SU-DHL-6 (cell line): ENCODE measurements around the gene GALNT10.

ENCODE experiments used
- H2AFZ ChIP-seq: fragments of 200-600 bp; sonication (generic); 2 replicates; pipeline ENCODE4 v1.6.1; 2014; ENCODE audit warnings: low read depth, mild to moderate bottlenecking, moderate library complexity, mixed read lengths, antibody characterized with exemption, low read length; ENCODE audit not compliant: severe bottlenecking
- H3F3A ChIP-seq: fragments of 200-600 bp; shearing (Covaris generic); 2 replicates; pipeline ENCODE4 v1.6.0; 2016; ENCODE audit warnings: antibody characterized with exemption, mild to moderate bottlenecking; ENCODE audit not compliant: insufficient read depth
- H3K27ac ChIP-seq: fragments of 200-600 bp; sonication (generic); 2 replicates; pipeline ENCODE4 v1.5.1; 2016; ENCODE audit warnings: low read depth, mild to moderate bottlenecking, low read length, moderate library complexity, mixed read lengths
- H3K27me3 ChIP-seq: fragments of 200-600 bp; sonication (generic), shearing (Covaris generic); 2 replicates; pipeline ENCODE4 v1.6.0; 2014; ENCODE audit warnings: mild to moderate bottlenecking, low read length
- H3K36me3 ChIP-seq: fragments of 200-600 bp; sonication (generic); 2 replicates; pipeline ENCODE4 v1.6.1; 2014; ENCODE audit warnings: mild to moderate bottlenecking, low read length, mixed read lengths
- H3K4me2 ChIP-seq: fragments of 300-600, 200-600 bp; shearing (Covaris generic), sonication (generic); 2 replicates; pipeline ENCODE4 v1.6.0; 2014; ENCODE audit warnings: low read length, low read depth, mild to moderate bottlenecking; ENCODE audit not compliant: poor library complexity, severe bottlenecking
- H3K4me3 ChIP-seq: fragments of 200-600 bp; sonication (generic); 2 replicates; pipeline ENCODE4 v1.5.1; 2014; ENCODE audit warnings: antibody characterized with exemption, low read length, mild to moderate bottlenecking, mixed read lengths; ENCODE audit not compliant: insufficient read depth, poor library complexity, severe bottlenecking
- H3K79me2 ChIP-seq: fragments of 200-600 bp; sonication (generic); 2 replicates; pipeline ENCODE4 v1.6.1; 2014; ENCODE audit warnings: mild to moderate bottlenecking, low read length, moderate library complexity; ENCODE audit not compliant: insufficient read depth
- H3K9ac ChIP-seq: fragments of 200-600 bp; sonication (generic); 2 replicates; pipeline ENCODE4 v1.7.0; 2014; ENCODE audit warnings: mild to moderate bottlenecking, low read length
- H3K9me2 ChIP-seq: fragments of 200-600 bp; sonication (generic); replicated peaks from 2 replicates; pipeline ENCODE4 v1.6.1; 2014; ENCODE audit warnings: low read length; ENCODE audit not compliant: insufficient read depth
- H3K9me3 ChIP-seq: fragments of 200-600 bp; sonication (generic); 2 replicates; pipeline ENCODE4 v1.6.1; 2014; ENCODE audit warnings: low read length, mixed read lengths; ENCODE audit not compliant: insufficient read depth
- H4K20me1 ChIP-seq: fragments of 200-600 bp; sonication (generic); 2 replicates; pipeline ENCODE4 v1.6.1; 2014; ENCODE audit warnings: low read depth, mild to moderate bottlenecking, antibody characterized with exemption, low read length, moderate library complexity, mixed read lengths
- CTCF ChIP-seq: fragments of 200-600 bp; sonication (generic); IDR thresholded peaks from one replicate; pipeline ENCODE4 v1.5.1; 2017; ENCODE audit warnings: antibody characterized with exemption, mild to moderate bottlenecking, low read length, moderate library complexity; ENCODE audit not compliant: insufficient read depth, poor library complexity, severe bottlenecking
- EZH2phosphoT487 ChIP-seq: fragments of 200-600 bp; sonication (generic), shearing (Covaris generic); conservative IDR thresholded peaks from 2 replicates; pipeline ENCODE4 v1.6.1; 2018; ENCODE audit warnings: mild to moderate bottlenecking, antibody characterized with exemption, low read length, moderate library complexity, mixed read lengths

The GALNT10 gene

DNA sequence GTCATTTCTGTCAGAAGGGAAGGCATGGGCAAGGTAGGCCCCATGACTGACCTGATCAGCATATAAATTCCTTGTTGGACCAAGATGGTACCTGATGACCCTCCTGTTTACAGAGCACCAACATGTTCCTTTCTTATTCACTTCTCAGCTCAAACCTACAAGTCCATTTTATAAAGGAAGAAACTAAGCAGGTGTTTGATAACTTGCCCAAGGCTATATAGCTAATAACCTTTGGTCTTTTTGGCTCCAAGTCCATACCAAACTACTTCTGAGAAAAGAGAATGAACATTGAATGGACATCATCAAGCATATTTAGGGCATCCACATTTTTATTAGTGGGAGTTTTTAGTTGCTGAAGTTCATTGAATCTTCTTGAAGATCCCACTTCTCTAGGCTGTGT lies 125.2 kb downstream of the GALNT10 start:
- Histone ChIP-seq H3K27ac (no peak overlapping the region), H3K79me2 (no peaks in the 10 kb centered on the region), H3K36me3 (no peaks in the 10 kb centered on the region), H2AFZ (no peak overlapping the region), H3K4me2 (no peak overlapping the region), H3K9ac (no peak overlapping the region), H3K9me3 (no peaks in the 10 kb centered on the region), H3K27me3 (no peaks in the 10 kb centered on the region), H3K9me2 (no peaks in the 10 kb centered on the region), H4K20me1 (no peaks in the 10 kb centered on the region), H3F3A (no peaks in the 10 kb centered on the region), H3K4me3 (no peak overlapping the region)
- no peak for TF ChIP-seq EZH2phosphoT487
- no peak for TF ChIP-seq CTCF

GRCh38 chr5:154316223-154316935 lies 125.8 kb downstream of the GALNT10 start:
- no peak overlapping the region for H3K9ac ChIP-seq
- no peak overlapping the region for H3K4me2 ChIP-seq
- no peaks in the 10 kb centered on the region for H3K36me3 ChIP-seq
- no peak overlapping the region for H2AFZ ChIP-seq
- no peaks in the 10 kb centered on the region for H3K79me2 ChIP-seq
- H3F3A ChIP-seq: no peaks in the 10 kb centered on the region
- TF ChIP-seq EZH2phosphoT487 (no peak), CTCF (no peak)
- H3K4me3 ChIP-seq: no peak overlapping the region
- no peaks in the 10 kb centered on the region for H3K9me3 ChIP-seq
- no peaks in the 10 kb centered on the region for H3K9me2 ChIP-seq
- no peak overlapping the region for H3K27ac ChIP-seq
- no peaks in the 10 kb centered on the region for H4K20me1 ChIP-seq
- no peaks in the 10 kb centered on the region for H3K27me3 ChIP-seq

GRCh38 chr5:154317916-154318315 lies 127.4 kb downstream of the GALNT10 start:
- no peak overlapping the region for H2AFZ ChIP-seq
- H3K36me3 ChIP-seq: no peaks in the 10 kb centered on the region
- H3K9me3 ChIP-seq: no peaks in the 10 kb centered on the region
- no peaks in the 10 kb centered on the region for H3F3A ChIP-seq
- no peak overlapping the region for H3K27ac ChIP-seq
- H4K20me1 ChIP-seq: no peaks in the 10 kb centered on the region
- no peak overlapping the region for H3K4me3 ChIP-seq
- no peak for TF ChIP-seq EZH2phosphoT487
- no peak for TF ChIP-seq CTCF
- H3K9ac ChIP-seq: no peak overlapping the region
- no peaks in the 10 kb centered on the region for H3K27me3 ChIP-seq
- H3K9me2 ChIP-seq: no peaks in the 10 kb centered on the region
- no peaks in the 10 kb centered on the region for H3K79me2 ChIP-seq
- no peak overlapping the region for H3K4me2 ChIP-seq
